HG03520 (cell line): ENCODE measurements around the gene SMIM28.

ENCODE experiments used
- ATAC-seq: cut with Tn5 transposase; IDR thresholded peaks from one replicate; pipeline ENCODE4 v1.9.1; 2021; ENCODE audit warnings: mild to moderate bottlenecking, moderate library complexity; ENCODE audit not compliant: unreplicated experiment

Gene SMIM28

DNA sequence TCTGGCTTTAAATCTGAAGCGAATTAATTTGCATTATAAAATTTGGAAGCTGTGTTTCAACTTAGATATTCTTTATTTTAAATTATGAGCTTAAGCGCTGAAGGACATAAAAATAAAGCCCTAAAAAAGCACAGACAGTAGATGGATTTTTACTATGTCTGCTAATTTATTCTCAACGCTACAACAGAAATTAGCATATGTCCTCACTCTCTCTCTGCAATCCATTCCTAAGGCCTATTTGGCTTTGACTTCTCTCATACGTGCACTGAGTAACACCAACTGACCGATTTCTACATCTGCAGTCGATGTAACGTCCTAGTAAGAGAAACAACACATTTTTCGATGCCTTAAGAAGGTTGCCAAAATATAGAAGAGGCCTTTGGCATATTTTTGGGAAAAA lies 50.0 kb downstream of the SMIM28 start:
- ATAC-seq, result no peak

DNA sequence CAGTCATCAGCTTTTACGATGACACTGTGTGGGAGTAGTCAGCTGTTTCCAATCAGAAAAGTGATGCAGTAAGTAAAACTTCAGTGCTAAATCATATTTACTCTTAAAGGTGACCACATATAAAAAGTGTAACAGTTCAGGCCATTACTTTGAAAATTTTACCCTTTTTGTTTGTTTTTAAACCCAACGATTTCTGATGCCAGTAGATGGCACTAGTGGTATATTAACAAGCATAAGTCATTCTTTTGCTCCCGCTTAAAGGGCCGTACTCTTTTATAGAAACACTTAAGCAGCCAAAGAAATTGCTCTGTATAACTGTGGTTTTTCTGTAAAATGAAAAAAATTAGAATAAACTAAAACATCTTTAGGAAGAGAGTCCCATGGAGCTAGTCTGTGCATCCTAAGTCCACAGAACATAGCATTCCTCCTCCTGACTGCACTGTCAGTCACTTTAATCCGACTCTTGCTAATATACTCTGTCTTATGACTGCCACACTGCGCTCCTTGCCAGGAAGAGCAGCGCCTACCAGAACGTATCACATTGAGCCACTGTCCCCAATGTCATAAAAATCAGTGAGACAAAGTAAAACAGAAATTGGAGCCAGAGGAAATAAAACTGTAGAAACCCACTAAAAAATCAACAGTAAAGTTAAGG lies 51.4 kb downstream of the SMIM28 start:
- no peak for ATAC-seq

DNA sequence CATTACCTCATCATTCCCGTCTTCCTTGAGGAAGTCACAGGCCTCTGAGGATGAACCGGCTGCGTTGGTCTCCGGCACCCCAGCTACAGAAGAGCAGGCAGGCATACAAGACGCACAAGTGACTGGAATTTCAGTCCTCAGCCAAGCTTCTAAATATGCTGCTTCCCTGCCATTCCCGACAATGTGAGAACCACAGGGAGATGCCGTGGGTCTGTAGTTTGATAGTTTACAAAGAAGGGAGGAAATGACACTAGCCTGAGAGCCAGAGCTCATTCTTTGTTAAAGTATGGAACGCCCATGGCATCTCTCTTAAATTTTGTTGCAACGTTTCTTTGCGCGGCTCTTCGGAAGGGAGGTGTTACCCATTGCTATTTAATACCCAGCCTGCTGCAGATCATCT lies 52.1 kb downstream of the SMIM28 start:
- ATAC-seq, result no peak

DNA sequence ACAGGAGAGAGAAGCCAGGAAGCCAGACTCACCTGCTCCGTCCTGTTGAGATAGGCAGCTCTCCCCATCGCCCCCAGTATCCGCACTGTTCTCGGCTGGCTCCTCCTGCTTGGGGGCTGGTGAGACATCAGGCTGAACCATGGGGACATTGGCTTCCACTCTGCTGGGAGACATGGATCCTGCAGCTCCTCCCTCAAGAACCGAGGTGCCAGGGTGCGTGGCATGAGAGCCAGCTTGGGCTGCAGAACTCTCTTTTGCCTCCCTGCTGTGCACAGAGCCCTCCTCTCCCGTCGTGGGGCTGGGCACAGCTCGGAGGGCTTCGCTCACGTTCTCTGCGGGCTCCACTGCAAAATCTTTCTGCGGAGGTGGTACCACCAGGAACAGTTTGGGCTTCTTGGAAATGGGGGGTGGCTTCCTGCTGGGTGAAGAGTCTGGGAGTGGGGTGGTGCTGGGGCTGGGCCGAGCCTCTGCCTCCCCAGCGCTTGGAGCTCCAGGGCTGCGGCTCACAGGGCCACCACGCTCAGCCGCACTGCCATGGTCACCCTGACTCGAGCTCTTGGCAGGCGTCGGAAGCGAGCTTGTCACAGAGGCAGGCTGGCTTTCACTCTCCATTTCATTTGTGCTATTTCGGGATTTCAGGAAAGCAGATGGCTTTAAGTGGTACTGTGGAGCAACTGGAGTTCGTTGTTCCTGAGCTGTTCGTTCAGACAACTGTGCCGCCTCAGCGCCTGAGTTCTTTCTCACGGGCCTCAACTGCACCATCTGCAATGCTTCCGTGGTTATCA lies 52.8 kb downstream of the SMIM28 start:
- no peak for ATAC-seq

DNA sequence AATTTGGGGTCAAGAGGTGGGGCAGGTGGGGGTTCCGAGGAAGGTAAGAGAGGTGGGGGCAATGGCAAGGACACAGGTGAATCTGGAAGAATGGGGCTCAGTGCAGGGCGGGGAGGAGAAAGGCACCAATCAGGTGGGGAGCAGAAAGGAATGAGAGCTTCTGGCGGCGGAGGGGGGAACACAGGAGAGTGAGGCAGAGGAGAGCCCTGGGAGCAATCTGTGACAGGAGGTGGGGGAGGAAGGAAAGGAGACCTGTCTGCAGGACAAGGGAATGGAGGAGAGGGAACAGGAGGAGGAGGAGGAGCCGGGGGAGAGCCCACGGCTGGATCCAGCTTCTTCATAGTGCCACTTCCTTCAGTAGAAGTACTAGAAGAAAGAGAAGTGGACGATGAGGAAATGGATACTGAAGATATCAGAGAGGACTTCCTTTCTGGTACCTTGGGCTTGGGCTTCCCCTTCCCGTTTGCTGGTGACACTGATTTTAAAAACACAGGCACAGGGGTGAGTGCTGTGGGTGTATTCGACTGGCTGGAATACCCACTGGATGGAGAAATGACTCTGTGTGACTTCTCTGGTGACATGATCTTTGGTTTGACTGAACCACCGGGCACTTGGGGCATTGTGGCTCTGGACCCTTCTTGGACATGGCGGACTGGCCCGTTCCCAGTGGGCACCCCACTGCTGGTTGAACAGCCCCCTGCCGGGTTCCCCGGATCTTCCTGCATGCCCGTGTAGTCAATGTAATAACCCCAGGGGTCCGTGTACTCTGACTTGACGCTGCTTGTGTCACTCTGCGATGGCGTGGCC lies 53.8 kb downstream of the SMIM28 start:
- no peak for ATAC-seq

DNA sequence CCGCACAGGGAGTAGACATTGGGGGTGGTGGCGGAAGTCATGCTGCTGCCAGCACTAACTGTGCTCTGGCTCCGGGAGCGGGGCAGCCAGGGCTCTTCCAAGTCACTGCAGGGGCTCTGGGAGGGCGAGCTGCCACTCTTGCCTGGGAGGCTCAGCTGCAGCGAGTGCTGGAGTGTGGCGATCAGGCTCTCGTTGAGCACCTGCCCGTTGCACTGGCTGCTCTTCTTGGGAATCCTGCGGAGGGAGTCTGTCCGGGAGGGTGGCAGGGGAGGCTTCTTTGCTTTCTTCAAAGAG lies 54.3 kb downstream of the SMIM28 start:
- no peak for ATAC-seq
